GM21367 (cell line): ENCODE measurements around the gene NME2.
"Not testable (repeated sequence)": the region's sequence is repeated elsewhere in the genome, so short reads cannot be mapped to it uniquely, and the experiment has no call there.

ENCODE experiments used
- ATAC-seq: cut with Tn5 transposase; IDR thresholded peaks from one replicate; pipeline ENCODE4 v1.9.1; 2021; ENCODE audit not compliant: unreplicated experiment

NME2 gene

GRCh38 chr17:51166198-51166986 is at the start of gene NME2:
Gene NME2, plus strand, starts transcription at chr17:51166411. Its CDS starts 420 bp downstream, at chr17:51166831.
- ATAC-seq: peak; percentile 70

GRCh38 chr17:51118330-51119195 is 47.6 kb upstream of the NME2 start:
- no peak for ATAC-seq

DNA sequence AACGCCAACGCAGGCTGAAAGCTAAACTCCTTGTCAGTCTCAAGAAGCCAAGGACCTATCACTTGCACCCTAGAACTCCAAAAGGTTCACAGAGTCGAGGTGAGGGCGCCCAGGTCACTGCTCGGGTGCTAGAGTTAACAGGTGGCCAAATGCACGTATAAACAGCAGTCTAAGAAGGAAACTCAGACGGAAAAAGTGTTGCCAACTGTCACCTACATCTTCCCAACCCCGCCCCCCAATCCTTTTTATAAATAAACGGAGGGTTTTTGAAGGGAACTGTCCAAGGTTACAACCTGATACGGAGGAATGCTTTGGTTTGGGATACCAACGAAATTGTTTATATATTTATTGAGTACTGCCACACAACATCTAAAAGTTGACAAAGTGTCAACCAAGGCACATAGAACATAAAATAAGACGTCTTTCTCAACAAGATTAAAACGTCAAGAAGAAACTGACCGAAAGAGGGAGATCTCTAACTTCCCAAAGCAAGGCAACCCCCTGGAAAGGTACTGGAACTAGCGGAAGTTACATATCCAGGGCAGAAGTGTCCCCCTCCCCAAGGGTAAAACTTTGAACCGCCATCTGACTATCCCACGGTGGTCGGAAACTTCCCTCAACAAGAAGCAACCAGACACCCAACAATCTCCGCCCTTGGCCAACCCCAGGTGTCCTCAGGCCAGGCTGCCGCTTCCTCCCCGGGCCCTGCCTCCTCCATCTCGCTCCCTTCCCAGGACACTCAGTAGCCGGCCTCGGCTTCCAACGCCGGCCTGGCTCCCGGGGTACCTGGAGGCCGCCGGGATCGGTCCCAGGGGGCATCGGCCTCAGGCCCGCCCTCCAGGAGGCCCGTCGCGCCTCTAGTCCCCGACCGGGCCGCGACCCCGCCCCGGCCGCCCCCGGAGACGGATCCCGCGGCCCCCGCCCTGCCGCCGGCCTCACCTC is 46.5 kb upstream of the NME2 start:
- peak; percentile 20 for ATAC-seq

GRCh38 chr17:51120357-51120738 is 45.9 kb upstream of the NME2 start:
- peak; percentile 19 for ATAC-seq

DNA sequence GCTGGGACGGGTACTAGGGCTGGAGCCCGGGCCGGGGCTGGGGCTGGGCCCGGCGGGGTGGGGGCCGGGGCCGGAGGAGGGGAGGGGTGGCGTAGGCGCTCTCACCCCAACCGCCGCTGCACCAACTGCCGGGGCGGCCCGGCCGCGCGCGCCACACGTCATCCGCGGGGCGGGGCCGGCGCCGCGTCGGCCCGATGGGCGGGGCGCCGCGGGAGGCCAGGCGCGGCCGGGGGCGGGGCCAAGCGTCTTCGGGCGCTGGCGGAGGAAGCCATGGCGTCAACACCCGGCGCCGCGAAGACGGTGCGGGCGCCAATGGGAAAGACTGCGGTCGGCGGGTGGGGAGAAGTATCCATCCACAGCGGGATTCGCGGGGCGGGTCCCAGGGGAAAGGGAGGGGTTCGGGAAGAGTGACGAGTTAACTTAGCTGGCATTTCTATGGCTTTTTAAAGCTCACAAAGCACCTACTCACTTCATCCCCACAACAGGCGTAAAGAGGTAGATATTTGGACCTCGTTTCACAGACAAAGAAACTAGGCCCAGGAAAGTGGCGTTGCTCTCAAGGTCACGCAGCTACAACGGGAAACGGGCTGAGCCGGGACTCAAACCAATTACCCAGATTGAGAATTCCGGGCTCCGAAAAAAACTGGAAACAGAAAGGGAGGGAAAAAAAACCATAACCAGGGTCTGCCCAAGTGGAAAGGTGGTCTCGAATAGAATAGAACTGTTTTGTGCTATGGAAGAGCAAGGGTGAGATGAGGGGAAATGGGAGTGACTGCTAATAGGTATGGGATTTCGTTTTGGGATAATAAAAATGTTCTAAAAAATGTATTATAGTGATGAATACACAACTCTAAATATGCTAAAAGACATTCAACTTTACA is 45.2 kb upstream of the NME2 start, which contains the start of gene SPAG9:
SPAG9 (minus strand) TSS at position 130 of the 881 bp plus-strand sequence. CDS start 212 bp downstream, outside the sequence.
- peak; percentile 55 for ATAC-seq

DNA sequence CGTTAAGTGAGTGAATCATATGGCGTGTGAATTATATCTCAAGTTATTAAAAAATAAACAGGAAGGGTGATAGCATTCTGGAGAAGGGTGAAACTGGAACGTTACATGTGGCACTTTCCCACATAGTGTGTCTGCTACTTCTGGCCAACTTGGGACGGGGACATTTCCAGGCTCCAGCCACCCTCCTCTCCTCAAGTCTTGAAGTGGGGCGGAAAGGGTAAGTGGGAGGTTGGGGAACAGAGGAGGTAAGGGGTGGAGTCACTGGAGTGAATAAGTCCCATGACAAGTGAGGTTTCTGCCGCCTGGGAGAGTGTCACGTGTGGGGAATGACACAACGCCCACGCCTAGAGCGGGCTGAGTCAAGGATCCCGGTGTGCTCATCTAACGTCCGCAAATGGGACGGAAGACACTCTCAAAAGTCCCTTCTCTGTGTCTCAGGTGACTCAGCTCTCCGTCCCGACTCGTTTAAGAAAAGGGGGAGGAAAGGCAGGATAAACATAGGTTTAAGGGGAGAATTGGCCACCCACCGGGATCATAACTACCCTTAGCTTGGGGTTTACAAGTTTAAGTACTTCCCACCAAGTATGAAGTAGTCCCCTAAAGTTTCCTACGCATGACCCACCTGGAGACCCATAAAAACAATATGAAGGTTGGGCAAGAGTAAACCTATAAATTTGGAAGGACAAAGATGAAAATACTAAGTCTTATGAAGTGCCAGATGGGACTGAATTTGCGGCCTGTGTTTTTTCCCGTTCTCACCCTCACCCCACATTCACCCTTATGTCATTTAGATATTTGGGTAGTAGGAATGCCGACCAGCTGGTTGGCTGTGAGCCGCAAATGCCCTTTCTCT is 44.4 kb upstream of the NME2 start:
- peak; percentile 33 for ATAC-seq

DNA sequence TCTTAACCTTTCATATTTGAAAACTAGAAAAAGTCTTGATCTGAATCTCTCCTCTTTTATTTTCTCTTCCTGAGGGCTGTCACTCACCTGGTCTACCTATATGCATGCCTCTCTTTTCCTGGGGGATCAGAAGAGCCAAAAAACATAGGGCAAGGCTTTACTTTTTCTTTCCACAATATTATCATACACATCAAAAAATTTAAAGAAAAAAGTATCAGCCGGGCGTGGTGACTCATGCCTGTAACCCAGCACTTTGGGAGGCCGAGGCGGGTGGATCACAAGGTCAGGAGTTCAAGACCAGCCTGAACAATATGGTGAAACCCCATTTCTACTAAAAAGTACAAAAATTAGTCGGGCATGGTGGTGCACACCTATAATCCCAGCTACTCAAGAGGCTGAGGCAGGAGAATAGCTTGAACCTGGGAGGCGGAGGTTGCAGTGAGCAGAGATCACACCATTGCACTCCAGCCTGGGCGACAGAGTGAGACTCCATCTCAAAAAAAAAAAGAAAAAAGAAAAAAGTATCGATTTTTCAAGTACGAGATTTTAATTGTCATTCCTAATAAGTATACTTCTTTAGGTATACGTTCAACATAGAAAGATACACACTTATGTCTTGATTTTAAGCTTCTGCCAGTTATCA is 43.6 kb upstream of the NME2 start:
- ATAC-seq: not testable (repeated sequence)

DNA sequence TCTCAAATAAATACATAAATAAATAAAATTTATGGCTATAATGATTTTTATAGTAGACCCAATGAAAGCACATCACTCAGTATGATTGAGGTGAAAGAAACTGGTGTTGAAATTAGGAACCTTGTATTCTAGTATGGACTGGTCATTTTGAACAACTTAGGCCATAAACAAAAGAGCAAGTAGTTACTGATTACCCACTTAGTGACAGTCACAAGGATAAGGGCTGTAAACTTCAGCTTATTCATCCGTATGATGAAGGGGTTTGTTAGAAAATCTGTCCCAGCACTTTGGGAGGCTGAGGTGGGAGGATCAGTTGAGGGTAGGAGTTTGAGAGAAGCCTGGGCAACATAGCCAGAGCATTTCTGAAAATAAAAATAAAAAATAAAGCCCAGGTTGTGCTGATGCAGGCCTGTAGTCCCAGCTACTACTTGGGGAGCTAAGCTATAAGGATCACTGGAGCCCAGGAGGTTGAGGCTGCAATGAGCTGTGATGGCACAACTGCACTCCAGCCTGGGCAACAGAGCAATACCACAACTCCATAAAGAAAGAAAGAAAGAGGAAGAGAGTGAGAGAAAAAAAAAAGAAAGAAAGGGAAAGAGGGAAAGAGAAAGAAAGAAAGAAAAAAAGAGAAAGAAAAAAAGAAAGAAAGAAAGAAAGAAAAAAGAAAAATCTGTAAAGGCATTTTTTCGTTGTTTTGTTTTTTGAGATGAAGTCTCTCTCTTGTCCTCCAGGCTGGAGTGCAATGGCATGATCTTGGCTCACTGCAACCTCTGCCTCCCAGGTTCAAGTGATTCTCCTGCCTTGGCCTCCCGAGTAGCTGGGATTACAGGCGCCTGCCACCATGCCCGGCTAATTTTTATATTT is 41.3 kb upstream of the NME2 start:
- ATAC-seq: no peak

GRCh38 chr17:51128076-51128475 is 38.1 kb upstream of the NME2 start:
- ATAC-seq: no peak

DNA sequence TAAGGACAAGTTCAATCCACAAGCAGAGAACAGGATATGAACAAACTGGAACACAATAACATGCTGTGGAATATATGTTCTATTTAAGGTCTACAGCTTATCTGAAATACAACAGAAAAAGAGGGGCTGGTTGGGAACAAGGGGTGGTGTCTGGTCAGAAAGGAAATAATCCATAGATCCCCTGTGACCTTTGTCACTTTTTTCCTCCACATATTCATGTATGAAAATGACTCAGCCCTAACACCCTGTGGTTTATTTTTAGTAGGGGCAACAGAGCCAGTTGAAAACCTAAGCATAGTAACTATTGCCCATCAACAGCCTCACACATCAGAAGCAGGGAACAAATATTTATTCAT is 33.3 kb upstream of the NME2 start:
- peak; percentile 60 for ATAC-seq

DNA sequence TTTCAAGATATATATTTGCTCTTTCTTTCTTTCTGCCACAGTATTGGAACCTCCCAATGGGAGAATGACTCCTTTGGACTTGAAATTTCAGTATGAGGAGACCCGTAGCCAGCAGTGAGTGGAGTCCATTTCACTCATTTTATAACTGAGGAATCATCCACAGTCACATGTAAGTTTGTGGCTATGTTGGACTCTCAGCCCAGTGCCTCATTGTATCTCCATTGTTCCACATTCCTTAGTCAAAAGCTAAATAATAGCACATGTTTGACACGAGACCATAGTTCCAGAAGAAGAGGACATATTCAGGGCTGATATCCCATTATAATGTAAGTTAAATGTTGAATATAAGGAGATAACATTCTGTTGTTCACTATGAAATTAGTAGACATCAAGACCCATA is 32.8 kb upstream of the NME2 start:
- no peak for ATAC-seq

GRCh38 chr17:51135956-51136355 is 30.3 kb upstream of the NME2 start:
- ATAC-seq: no peak

DNA sequence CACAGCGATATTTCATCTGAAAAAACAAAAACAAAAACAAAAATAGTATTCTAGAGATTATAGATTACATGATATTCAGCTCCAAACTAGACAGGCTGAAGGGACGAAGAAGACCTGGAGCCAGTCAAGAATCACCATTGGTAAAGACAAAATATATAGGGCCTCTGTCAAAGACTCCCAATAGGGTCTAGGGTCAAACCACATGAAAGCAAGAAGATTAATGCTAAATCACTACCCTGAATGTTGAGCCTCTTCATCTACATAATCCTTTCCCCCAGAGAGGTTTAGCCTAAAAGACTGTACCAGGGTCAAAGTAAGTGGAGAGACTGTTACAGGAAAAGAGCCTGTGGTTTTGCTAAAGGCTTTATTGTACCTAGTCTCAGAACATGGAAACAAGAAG is 23.6 kb upstream of the NME2 start:
- ATAC-seq: no peak

DNA sequence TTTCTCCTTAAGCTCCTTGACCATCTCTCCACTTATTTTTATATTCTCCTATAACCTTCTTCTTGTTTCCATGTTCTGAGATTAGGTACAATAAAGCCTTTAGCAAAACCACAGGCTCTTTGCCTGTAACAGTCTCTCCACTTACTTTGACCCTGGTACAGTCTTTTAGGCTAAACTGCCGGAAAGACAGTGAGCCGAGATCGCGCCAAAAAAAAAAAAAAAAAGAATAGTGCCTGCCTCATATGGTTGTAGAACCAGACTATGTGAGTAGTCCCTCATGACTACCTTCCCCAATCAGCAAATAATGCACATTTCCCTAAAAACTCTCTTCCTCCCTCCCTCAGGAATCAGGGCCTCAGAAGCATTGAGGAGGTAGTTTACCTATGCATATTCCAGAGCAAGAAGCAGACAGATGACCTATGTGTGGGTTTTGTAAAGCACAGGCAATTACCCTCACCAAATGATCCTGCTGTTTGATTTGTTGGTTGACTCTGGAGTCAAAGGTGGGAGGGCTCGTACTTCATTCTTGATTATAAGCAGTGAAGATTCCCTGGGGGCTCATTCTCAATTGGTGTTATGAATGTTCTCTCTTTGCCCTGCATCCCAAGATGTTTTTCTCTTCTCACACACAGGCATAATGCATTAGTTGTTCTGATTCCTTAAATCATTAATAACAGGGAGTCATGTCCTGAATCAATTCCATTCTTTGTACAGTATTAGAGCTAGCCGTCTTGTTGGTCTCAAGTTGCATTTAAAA is 21.8 kb upstream of the NME2 start:
- no peak for ATAC-seq

GRCh38 chr17:51147650-51148049 is 18.6 kb upstream of the NME2 start:
- ATAC-seq: no peak

DNA sequence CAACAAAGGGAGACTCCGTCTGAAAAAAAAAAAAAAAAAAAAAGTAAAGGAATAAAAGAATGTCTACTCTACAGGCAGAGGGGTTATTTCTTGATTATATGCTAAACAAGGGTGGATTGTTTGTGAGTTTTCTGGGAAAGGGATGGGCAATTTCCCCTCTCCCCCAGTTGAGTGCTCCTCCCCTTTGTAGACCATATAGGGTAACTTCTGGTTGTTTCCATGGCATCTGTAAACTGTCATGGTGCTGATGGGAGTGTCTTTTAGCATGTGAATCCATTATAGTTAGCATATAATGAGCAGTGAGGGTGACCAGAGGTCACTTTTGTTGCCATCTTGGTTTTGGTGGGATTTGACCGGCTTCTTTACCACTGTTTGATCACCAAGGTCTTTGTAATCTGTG is 17.0 kb upstream of the NME2 start:
- ATAC-seq: no peak

GRCh38 chr17:51150932-51151331 is 15.3 kb upstream of the NME2 start:
- ATAC-seq: no peak
